GM21576 (cell line): ENCODE data around the gene PTH1R.

ENCODE experiments used
- ATAC-seq: cut with Tn5 transposase; IDR thresholded peaks from one replicate; pipeline ENCODE4 v1.9.1; 2021; ENCODE audit warnings: mild to moderate bottlenecking, moderate library complexity; ENCODE audit not compliant: unreplicated experiment

Gene PTH1R

GRCh38 chr3:46881596-46882376 lies 4.3 kb downstream of the PTH1R start:
- no peak for ATAC-seq

- no peak for ATAC-seq
Measured at GRCh38 chr3:46882377-46883053, 5.0 kb downstream of the PTH1R start.

GRCh38 chr3:46883054-46883829 lies 5.7 kb downstream of the PTH1R start:
- no peak for ATAC-seq

- no peak for ATAC-seq
Measured at GRCh38 chr3:46883830-46884185, 6.3 kb downstream of the PTH1R start.

GRCh38 chr3:46884427-46884826 lies 6.9 kb downstream of the PTH1R start:
- no peak for ATAC-seq

GRCh38 chr3:46884929-46885328 lies 7.4 kb downstream of the PTH1R start:
- ATAC-seq, result no peak

DNA sequence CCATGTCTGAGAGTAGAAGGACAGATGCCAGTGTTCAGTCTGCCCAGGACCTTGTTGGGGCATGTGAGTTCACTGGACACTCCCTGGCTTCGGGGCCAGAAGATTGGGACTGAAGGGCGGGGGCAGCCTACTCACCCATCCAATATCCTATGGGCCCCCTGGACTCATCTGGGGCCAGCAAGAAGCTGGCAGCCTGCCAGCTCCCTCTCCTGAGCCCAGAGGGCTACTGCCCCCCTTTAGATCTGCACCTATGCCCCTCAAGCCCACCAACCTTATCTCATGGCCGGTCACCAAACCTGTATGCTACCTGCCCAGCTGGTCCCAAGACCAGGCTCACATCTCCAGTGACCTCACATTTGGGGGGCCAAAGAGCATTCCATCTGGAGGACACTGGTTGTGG lies 8.1 kb downstream of the PTH1R start:
- ATAC-seq, result no peak

- ATAC-seq, result no peak
Measured at GRCh38 chr3:46887980-46888494, 10.5 kb downstream of the PTH1R start.

DNA sequence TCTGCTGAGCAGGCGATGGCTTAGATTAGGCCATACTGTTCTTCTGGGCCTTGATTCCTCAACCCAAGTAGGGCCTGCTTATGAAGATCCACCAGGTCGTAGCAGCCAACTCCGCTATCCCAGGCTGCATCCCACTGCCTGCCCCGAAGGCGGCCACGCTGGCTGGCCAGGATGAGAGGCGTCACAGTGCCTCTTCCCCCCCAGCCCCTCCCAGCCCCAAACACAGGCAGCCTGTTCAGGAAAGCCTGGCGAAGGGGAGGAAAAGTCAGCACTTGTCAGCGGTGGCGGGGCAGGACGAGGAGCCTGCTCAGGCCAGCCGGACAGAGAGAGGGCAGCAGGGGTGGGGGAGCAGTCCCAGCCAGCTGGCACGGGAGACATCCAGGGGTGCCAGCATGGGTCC lies 11.2 kb downstream of the PTH1R start:
- ATAC-seq, result no peak

DNA sequence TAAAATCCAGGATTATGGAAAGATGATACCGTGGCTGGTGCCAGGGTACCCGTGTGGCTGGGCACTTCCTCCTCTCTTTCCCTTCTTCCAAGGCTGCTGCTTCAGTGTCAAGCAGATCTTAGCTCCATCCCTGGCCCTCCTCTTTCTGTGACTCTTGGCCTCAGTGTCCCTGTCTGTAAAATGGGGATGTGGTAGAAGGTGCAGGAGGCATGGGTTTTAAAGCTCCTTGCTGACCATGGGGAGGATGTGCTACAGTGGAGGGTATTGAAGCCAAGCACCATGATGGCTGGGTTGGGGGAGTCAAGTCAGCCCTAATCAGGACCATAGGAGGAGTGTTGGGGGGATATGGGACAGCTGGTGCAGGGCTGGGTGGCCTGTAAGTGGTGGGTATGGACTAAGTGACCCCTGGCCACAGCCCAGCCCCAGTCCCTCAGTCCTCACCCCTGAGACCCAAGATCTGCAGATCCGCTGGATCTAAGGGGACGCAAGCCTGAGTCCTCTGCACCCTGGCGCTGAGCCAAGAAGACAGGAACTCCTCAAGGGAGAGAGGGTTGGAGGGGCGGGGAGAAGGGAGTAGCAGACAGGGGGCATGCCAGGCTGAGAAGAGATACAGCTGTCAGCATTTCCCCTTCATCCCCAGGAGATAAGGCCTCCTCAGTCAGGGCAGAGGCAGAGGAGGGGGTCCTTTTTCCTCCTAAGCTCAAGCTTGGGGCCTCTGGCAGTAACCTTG lies 12.0 kb downstream of the PTH1R start:
- no peak for ATAC-seq

DNA sequence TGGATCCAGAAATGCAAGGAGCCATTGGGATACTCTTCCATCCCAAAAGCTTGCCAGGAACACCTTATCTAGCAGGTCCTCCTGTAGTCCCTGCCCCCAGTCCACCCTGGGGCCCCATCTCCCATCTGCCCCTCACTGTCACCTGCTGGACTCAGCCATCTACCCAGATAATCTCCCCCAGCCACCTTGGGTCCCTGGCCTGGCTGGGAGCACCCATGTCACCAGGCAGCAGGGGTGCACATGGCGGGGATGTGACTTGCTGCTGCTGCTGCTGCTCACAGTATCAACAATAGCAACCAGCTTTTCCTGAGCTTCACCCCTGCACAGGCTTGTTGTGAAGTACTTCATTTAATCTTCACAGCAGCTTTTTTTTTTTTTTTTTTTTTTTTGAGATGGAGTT lies 12.6 kb downstream of the PTH1R start:
- no peak for ATAC-seq

DNA sequence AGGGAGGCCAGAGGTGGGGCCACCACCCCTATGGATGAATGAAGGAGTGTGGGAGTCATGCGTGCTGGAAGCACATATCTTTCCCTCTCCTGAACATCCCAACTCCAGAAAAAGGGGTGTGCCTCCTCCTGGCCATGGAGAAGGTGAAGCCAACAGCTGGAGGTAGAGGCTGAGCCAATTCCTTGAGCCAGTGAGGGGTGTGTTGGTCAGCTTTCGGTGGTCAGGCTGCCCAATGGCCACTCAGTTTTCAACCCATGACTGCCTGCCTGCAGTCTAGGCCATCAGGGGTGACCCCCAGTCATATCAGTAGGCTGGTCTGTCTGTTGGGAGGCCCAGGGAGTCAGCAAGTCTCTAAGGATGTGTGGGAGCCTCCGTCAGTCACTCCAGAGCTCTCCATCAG lies 13.6 kb downstream of the PTH1R start:
- ATAC-seq, result no peak

GRCh38 chr3:46892285-46893145 lies 15.0 kb downstream of the PTH1R start:
- no peak for ATAC-seq

DNA sequence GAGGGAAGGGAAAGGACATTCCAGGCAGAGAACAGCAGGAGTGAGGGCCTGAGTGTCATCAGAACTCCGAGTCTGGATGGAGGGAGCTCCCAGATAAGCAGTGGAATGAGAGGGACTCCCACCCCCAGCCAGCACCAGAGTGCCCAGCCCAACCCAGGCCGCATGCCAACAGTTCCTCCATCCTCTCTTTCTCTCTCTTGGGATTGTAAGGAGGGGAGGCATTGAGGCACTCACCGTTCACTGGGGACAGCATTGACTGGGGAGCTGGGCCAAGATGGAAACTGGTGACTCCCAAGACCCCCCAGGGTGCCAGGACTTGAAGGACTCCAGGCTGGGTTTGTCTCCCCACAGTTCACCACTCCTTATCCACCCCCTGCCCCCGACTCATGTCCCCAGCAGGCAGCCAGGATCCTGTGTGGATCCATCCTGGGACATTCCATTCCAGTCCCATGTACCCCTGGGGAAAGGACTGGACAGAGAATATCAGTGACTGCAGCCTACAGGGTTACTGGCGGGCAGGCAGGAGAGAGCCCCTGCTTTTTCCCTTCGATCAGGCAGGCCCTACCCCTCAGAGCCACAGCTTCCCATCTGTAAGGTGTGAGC lies 15.7 kb downstream of the PTH1R start:
- ATAC-seq, result no peak

GRCh38 chr3:46893763-46894162 lies 16.2 kb downstream of the PTH1R start:
- no peak for ATAC-seq

GRCh38 chr3:46894256-46894655 lies 16.7 kb downstream of the PTH1R start:
- ATAC-seq, result no peak

- ATAC-seq, result no peak
Measured at GRCh38 chr3:46895204-46895660, 17.7 kb downstream of the PTH1R start.

DNA sequence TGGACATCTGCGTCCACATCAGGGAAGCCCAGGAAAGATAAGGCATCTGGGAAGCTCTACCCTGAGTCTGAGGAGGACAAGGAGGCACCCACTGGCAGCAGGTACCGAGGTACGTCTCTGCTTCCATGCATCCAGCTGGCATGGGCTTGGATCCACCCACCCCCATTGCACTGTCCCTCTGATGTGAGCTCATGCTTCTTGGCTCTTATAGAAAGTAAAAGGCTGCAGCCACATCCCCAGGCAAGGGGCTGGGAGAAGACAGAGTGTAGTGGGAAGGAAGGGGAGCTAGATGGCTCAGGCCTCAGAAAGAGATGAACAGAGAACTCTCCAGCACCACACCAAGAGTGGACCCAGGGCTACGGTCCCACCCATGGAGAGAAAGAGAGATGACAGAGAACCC lies 18.2 kb downstream of the PTH1R start:
- no peak for ATAC-seq

- no peak for ATAC-seq
Measured at GRCh38 chr3:46896386-46896785, 18.9 kb downstream of the PTH1R start.

GRCh38 chr3:46897031-46897430 lies 19.5 kb downstream of the PTH1R start:
- ATAC-seq, result no peak
